ENCODE data around the gene TSPYL6.

- no peak for TF ChIP-seq SP1 (IDR thresholded peaks at IDR 0.05)
- TF ChIP-seq TARDBP (IDR thresholded peaks at IDR 0.05): no peak
- TF ChIP-seq ARNT (IDR thresholded peaks at IDR 0.05): no peak
- TF ChIP-seq LEF1 (IDR thresholded peaks at IDR 0.05; ENCODE audit: borderline replicate concordance): no peak
- no peak for TF ChIP-seq FOXM1 (IDR thresholded peaks at IDR 0.05; ENCODE audit: borderline replicate concordance)
- no peak for TF ChIP-seq SUZ12 (IDR thresholded peaks at IDR 0.05)
- TF ChIP-seq BHLHE40 (IDR thresholded peaks at IDR 0.05; ENCODE audit: borderline replicate concordance): no peak
- TF ChIP-seq PKNOX1 (IDR thresholded peaks at IDR 0.05): no peak
Observed at GRCh38 chr2:54290356-54291025, 34.5 kb upstream of the TSPYL6 start.

All from HEK293T (cell line).